CD4-positive, alpha-beta T cell (primary cell): ENCODE data around the gene RCC2. TPM values are rescaled to one million over a fixed set of nuclear protein-coding genes. Genes with fewer than 3 reads are reported as not detected.

Experiments used
- ATAC-seq: fragments of 200-7000 bp; cut with Tn5 transposase; one replicate; pipeline ENCODE4 v1.10.0; 2022; ENCODE audit warnings: mild to moderate bottlenecking; ENCODE audit not compliant: poor library complexity
- CTCF ChIA-PET: fragments of 350-600 bp; sonication (Branson Sonifier 250); formaldehyde crosslinking; loops from one replicate; lab custom pipeline; 2021; ENCODE audit warnings: antibody characterized with exemption, inconsistent platforms; lab: Charles Lee
- POLR2A ChIA-PET: fragments of 350-600 bp; sonication (Branson Sonifier 250); formaldehyde crosslinking; loops from one replicate; lab custom pipeline; 2021; ENCODE audit warnings: antibody characterized with exemption, inconsistent platforms; lab: Charles Lee
- DNase-seq, 14 experiments: peaks; one replicate each; pipeline ENCODE4 v3.0.0-alpha.2; 2013 to 2020; ENCODE audit warnings: mixed read lengths in 2 of 14
- H3K27ac ChIP-seq, 2 donors: one replicate each; pipeline versions ENCODE4 v1.5.1 to v1.7.0; 2013; ENCODE audit warnings: low read length in 2 of 2, low read depth in 1 of 2, mild to moderate bottlenecking in 1 of 2
- H3K27me3 ChIP-seq, 2 experiments: 1 replicate in 1 of 2; 2 replicates in 1 of 2; pipeline versions ENCODE4 v1.6.1 to v1.7.0; 2013; ENCODE audit warnings: low read length in 2 of 2, control low read depth in 1 of 2, mild to moderate bottlenecking in 1 of 2, moderate library complexity in 1 of 2; ENCODE audit not compliant: insufficient read depth in 2 of 2, control insufficient read depth in 1 of 2
- H3K36me3 ChIP-seq: one replicate; pipeline ENCODE4 v1.6.1; 2013; ENCODE audit warnings: low read length, control low read depth; ENCODE audit not compliant: insufficient read depth
- H3K4me1 ChIP-seq: one replicate; pipeline ENCODE4 v1.6.1; 2013; ENCODE audit warnings: low read length, control low read depth; ENCODE audit not compliant: insufficient read depth
- H3K4me3 ChIP-seq: one replicate; pipeline ENCODE4 v1.5.1; 2013; ENCODE audit warnings: mild to moderate bottlenecking, low read length, moderate library complexity
- H3K9me3 ChIP-seq, 2 experiments: 1 replicate in 1 of 2; 2 replicates in 1 of 2; pipeline versions ENCODE4 v1.6.1 to v1.7.0; 2013; ENCODE audit warnings: low read length in 2 of 2, mild to moderate bottlenecking in 2 of 2, control low read depth in 1 of 2, moderate library complexity in 1 of 2; ENCODE audit not compliant: control insufficient read depth in 1 of 2, insufficient read depth in 1 of 2
- H3K27ac Mint-ChIP-seq: one replicate; pipeline ENCODE4 v1.8.0; 2020; ENCODE audit warnings: mixed read lengths
- H3K27me3 Mint-ChIP-seq: one replicate; pipeline ENCODE4 v1.8.0; 2021; ENCODE audit warnings: mixed read lengths
- H3K36me3 Mint-ChIP-seq: one replicate; pipeline ENCODE4 v1.8.0; 2021; ENCODE audit warnings: low read depth, mixed read lengths
- H3K4me1 Mint-ChIP-seq: one replicate; pipeline ENCODE4 v1.8.0; 2021; ENCODE audit warnings: low read depth, mixed read lengths
- H3K4me3 Mint-ChIP-seq: one replicate; pipeline ENCODE4 v1.8.0; 2020; ENCODE audit warnings: mild to moderate bottlenecking, mixed read lengths
- H3K9me3 Mint-ChIP-seq: one replicate; pipeline ENCODE4 v1.8.0; 2020; ENCODE audit warnings: mixed read lengths
- intact Hi-C, 2 experiments: fragments of 100-400 bp; cut with DNase I in 1 of 2; cut with micrococcal nuclease in 1 of 2; formaldehyde crosslinking; loops; one replicate each; pipeline versions ENCODE4 v1.15.1 to v1.9.0; 2023 to 2025; cut with DNase I, micrococcal nuclease
- total RNA-seq, 174 experiments: library from RNA in 2 of 174; stranded (reverse) in 2 of 174; gene quantifications; one replicate each; pipeline ENCODE4 v1.2.3 and lab custom pipeline; 2021 to 2026
- TF ChIP-seq, protein P1 (sequence below): fragments of 200-600 bp; IDR thresholded peaks from one replicate; pipeline ENCODE4 v1.8.0; 2022; ENCODE audit warnings: antibody characterized with exemption, mild to moderate bottlenecking

The RCC2 gene
- total RNA-seq, 2 experiments from 2014 or later: 20.1 to 21.0 TPM

DNA sequence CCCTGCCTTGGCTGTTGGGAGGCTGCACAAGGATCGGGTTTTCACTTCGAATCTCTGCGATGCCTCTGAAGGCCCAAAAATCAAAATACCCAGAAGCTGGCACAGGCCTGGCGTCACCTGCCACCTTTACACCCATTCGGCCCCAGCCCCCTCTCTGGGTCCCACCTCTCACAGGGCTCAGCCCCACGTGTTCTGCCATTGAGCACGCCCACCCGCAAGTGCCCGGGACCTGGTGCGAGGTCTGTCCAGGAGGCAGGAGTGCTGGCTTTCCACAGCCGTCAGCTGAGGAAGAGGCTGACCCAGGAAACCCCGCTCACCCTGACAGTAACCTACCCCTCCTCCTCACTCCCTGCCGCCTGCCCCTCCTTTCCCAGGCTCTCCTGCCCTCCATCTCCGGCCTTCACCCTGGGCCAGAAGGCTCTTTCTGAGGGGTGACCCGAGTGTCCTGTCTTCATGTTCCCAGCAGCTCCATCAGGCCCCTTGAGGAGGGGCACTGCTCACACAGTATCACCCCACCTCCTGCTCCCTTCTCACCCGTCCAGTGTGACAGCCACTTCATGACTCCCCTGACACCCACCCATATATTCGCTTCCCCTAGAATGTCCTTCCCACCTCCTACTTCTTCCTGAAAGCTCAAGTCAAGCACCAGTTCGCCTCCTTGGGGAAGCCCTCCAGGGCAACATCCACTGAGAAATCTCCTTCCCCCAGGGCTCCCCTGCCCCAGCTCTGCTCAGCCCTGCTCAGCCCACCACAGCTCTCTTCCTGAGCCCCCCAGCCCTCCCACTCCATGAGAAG, 13.5 kb downstream of the RCC2 start:
- intact Hi-C loops: no loop called here
- Mint-ChIP-seq H3K4me3 (no peak overlapping the region), H3K4me1 (peaks cover 4% of the 10 kb centered on the region), H3K27ac (no peak overlapping the region), H3K27me3 (no peaks in the 10 kb centered on the region), H3K36me3 (peaks cover 80% of the 10 kb centered on the region), H3K9me3 (no peaks in the 10 kb centered on the region)
- ChIA-PET POLR2A (no interaction called here), CTCF (interaction anchor here (0.7 kb wide), 1 partner anchor 14 kb away, joined by 3 read pairs; no protein-coding TSS in a partner anchor)
- ATAC-seq (no peak), DNase-seq (no peak)
- H3K27ac ChIP-seq: no peak overlapping the region
- H3K9me3 ChIP-seq: no peaks in the 10 kb centered on the region
- TF ChIP-seq, protein P1, sequence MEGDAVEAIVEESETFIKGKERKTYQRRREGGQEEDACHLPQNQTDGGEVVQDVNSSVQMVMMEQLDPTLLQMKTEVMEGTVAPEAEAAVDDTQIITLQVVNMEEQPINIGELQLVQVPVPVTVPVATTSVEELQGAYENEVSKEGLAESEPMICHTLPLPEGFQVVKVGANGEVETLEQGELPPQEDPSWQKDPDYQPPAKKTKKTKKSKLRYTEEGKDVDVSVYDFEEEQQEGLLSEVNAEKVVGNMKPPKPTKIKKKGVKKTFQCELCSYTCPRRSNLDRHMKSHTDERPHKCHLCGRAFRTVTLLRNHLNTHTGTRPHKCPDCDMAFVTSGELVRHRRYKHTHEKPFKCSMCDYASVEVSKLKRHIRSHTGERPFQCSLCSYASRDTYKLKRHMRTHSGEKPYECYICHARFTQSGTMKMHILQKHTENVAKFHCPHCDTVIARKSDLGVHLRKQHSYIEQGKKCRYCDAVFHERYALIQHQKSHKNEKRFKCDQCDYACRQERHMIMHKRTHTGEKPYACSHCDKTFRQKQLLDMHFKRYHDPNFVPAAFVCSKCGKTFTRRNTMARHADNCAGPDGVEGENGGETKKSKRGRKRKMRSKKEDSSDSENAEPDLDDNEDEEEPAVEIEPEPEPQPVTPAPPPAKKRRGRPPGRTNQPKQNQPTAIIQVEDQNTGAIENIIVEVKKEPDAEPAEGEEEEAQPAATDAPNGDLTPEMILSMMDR: no peak
- H3K27me3 ChIP-seq: no peaks in the 10 kb centered on the region
- no peak overlapping the region for H3K4me3 ChIP-seq
- peaks cover 75% of the 10 kb centered on the region for H3K36me3 ChIP-seq
- H3K4me1 ChIP-seq: no peaks in the 10 kb centered on the region

DNA sequence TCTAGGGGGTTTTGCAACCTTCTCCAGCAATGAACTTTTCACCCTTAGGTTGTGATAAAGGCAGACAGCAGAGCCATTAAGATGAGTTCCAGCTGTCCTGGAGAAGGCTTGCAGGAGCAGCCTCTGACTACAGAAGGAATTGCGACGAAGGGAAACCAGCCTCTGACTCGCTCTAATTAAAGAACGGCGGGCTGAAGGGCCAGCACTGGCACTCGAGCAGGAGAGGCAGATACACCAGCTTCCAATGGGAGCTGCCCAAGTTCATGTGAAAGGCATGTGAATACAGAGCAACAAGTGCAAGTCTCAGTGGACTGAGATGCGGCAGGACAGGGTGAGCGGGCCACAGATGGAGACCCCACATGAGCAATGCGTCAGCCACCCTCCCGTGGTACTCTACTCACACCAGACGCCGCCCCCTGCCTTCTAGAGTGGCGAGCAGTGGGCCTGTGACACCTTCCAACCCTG, 15.7 kb downstream of the RCC2 start:
- Mint-ChIP-seq H3K27me3 (no peaks in the 10 kb centered on the region), H3K9me3 (no peaks in the 10 kb centered on the region), H3K27ac (no peak overlapping the region), H3K4me1 (peaks cover 8% of the 10 kb centered on the region), H3K4me3 (no peak overlapping the region), H3K36me3 (peaks cover 92% of the 10 kb centered on the region)
- H3K27me3 ChIP-seq: no peaks in the 10 kb centered on the region
- no peak overlapping the region for H3K27ac ChIP-seq
- ATAC-seq (no peak), DNase-seq (no peak)
- POLR2A ChIA-PET: no interaction called here
- TF ChIP-seq, protein P1: no peak
- H3K4me3 ChIP-seq: no peak overlapping the region
- intact Hi-C loops: no loop called here
- CTCF ChIA-PET: no interaction called here
- H3K36me3 ChIP-seq: peaks cover 87% of the 10 kb centered on the region
- no peaks in the 10 kb centered on the region for H3K9me3 ChIP-seq
- peaks cover 6% of the 10 kb centered on the region for H3K4me1 ChIP-seq

DNA sequence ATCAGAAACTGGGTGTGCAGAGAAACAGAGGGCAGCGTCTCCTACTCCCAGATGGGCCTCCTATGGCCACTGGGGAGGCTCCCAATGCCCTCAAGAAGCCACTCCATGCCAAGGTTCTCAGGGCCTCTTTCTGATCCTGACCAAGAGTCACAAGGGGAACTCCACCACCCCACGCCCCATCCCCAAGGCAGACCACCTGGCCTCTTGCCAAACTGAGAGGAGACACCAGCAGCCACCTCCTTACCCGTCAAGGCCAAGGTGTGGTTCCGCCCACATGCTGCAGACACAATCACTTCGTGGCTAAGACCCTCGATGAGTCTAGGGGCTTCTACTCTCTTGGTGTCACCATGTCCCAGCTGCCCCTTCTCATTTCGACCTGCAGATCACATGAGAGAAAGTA, 17.0 kb downstream of the RCC2 start:
- ChIA-PET CTCF (no interaction called here), POLR2A (no interaction called here)
- H3K4me1 ChIP-seq: peaks cover 6% of the 10 kb centered on the region
- no peaks in the 10 kb centered on the region for H3K9me3 Mint-ChIP-seq
- TF ChIP-seq, protein P1: no peak
- H3K36me3 Mint-ChIP-seq: peaks cover 95% of the 10 kb centered on the region
- H3K9me3 ChIP-seq: no peaks in the 10 kb centered on the region
- no peaks in the 10 kb centered on the region for H3K27me3 Mint-ChIP-seq
- peaks cover 8% of the 10 kb centered on the region for H3K4me1 Mint-ChIP-seq
- H3K4me3 ChIP-seq: no peak overlapping the region
- no peak overlapping the region for H3K4me3 Mint-ChIP-seq
- H3K27ac ChIP-seq: no peak overlapping the region
- peaks cover 85% of the 10 kb centered on the region for H3K36me3 ChIP-seq
- ATAC-seq (no peak), DNase-seq (no peak)
- no peaks in the 10 kb centered on the region for H3K27me3 ChIP-seq
- intact Hi-C loops: no loop called here
- no peak overlapping the region for H3K27ac Mint-ChIP-seq
